GM12878 (cell line): ENCODE data around the gene AQP5. TPM values are rescaled to one million over a fixed set of nuclear protein-coding genes. Genes with fewer than 3 reads are reported as not detected.

ENCODE experiments used
- ATAC-seq: fragments of 200-7000 bp; cut with Tn5 transposase; 3 replicates; pipeline ENCODE4 v1.9.1; 2020; ENCODE audit warnings: mild to moderate bottlenecking, moderate library complexity
- BruUV-seq: library from RNA; stranded (reverse); fragments of 400-500 nt; replicated peaks from 2 replicates; lab custom pipeline; 2021; lab: Mats Ljungman, UMichigan
- CTCF ChIA-PET: fragments of 300-600 bp; sonication (Branson Sonifier 250); formaldehyde crosslinking; extraction: SDS; loops from one replicate; lab custom pipeline; 2021; ENCODE audit warnings: inconsistent platforms; lab: Yijun Ruan, JAX
- POLR2A ChIA-PET: fragments of 350-600 bp; formaldehyde crosslinking; extraction: SDS; loops from one replicate; lab custom pipeline; 2021; ENCODE audit warnings: inconsistent platforms; lab: Charles Lee
- RAD21 ChIA-PET: fragments of 300-600 bp; sonication (Branson Sonifier 250); formaldehyde crosslinking; loops from one replicate; lab custom pipeline; 2023; ENCODE audit warnings: antibody characterized with exemption; ENCODE audit not compliant: unreplicated experiment; lab: Charles Lee
- SMC1A ChIA-PET: fragments of 300-600 bp; sonication (Branson Sonifier 250); formaldehyde crosslinking; loops from one replicate; lab custom pipeline; 2023; ENCODE audit not compliant: unreplicated experiment, uncharacterized antibody; lab: Charles Lee
- DNase-seq: peaks from one replicate; pipeline ENCODE4 v3.0.0-alpha.2; 2011; ENCODE audit warnings: low read depth, low spot score
- FAIRE-seq: peaks from 3 replicates; lab custom pipeline; 2011; peaks lifted over from hg19 to GRCh38; lab: Jason Lieb, UNC
- H2AFZ ChIP-seq: 2 replicates; pipeline ENCODE4 v1.6.0; 2011; ENCODE audit warnings: low read depth, low read length, control low read depth; ENCODE audit not compliant: control insufficient read depth
- H3K27ac ChIP-seq: 2 replicates; pipeline ENCODE4 v1.5.1; 2011; ENCODE audit warnings: control low read depth; ENCODE audit not compliant: control insufficient read depth, insufficient read depth
- H3K27me3 ChIP-seq, 2 experiments: replicated peaks in 1 of 2; 2 replicates each; pipeline versions ENCODE4 v1.6.0 to v1.6.1; 2011; ENCODE audit warnings: low read length in 1 of 2; ENCODE audit not compliant: control insufficient read depth in 2 of 2, insufficient read depth in 2 of 2
- H3K36me3 ChIP-seq, 2 experiments: 2 replicates each; pipeline ENCODE4 v1.5.1; 2011; ENCODE audit warnings: low read length in 1 of 2; ENCODE audit not compliant: control insufficient read depth in 2 of 2, insufficient read depth in 2 of 2
- H3K4me1 ChIP-seq: 2 replicates; pipeline ENCODE4 v1.6.1; 2011; ENCODE audit warnings: mild to moderate bottlenecking, low read length, moderate library complexity, mixed read lengths; ENCODE audit not compliant: control insufficient read depth, insufficient read depth
- H3K4me2 ChIP-seq: 2 replicates; pipeline ENCODE4 v1.6.0; 2011; ENCODE audit warnings: control low read depth; ENCODE audit not compliant: control insufficient read depth, insufficient read depth
- H3K4me3 ChIP-seq: fragments of 200-600 bp; sonication (generic); 2 replicates; pipeline ENCODE4 v1.5.1; 2016
- H3K79me2 ChIP-seq: 2 replicates; pipeline ENCODE4 v1.6.0; 2011; ENCODE audit warnings: low read length; ENCODE audit not compliant: control insufficient read depth, insufficient read depth
- H3K9ac ChIP-seq: 2 replicates; pipeline ENCODE4 v1.8.0; 2011; ENCODE audit warnings: low read length, control low read depth, mixed read lengths; ENCODE audit not compliant: control insufficient read depth, insufficient read depth
- H3K9me3 ChIP-seq: replicated peaks from 3 replicates; pipeline ENCODE4 v1.5.1; 2011; ENCODE audit warnings: mild to moderate bottlenecking, low read length; ENCODE audit not compliant: control insufficient read depth, insufficient read depth
- H4K20me1 ChIP-seq: 2 replicates; pipeline ENCODE4 v1.6.0; 2011; ENCODE audit not compliant: control insufficient read depth, insufficient read depth
- CHD4 ChIP-seq: fragments of 200-600 bp; sonication (generic); IDR thresholded peaks from 2 replicates; pipeline ENCODE4 v1.6.1; 2016; ENCODE audit warnings: mild to moderate bottlenecking
- EGR1 ChIP-seq, 2 experiments: IDR thresholded peaks; 1 replicate in 1 of 2; 2 replicates in 1 of 2; pipeline ENCODE4 v1.6.1; 2011 to 2012; ENCODE audit warnings: low read depth in 2 of 2, low read length in 2 of 2, borderline replicate concordance in 1 of 2, mild to moderate bottlenecking in 1 of 2, moderate library complexity in 1 of 2
- HDAC6 ChIP-seq: fragments of 200-600 bp; sonication (generic); IDR thresholded peaks from one replicate; pipeline ENCODE4 v1.8.0; 2017; ENCODE audit warnings: antibody characterized with exemption; ENCODE audit not compliant: unreplicated experiment
- MAX ChIP-seq: IDR thresholded peaks from 2 replicates; pipeline ENCODE4 v1.6.1; 2012; ENCODE audit warnings: low read depth, low read length, improper control_type of control experiment
- NFIC ChIP-seq: IDR thresholded peaks from 2 replicates; pipeline ENCODE4 v1.6.1; 2012; ENCODE audit warnings: low read depth, mild to moderate bottlenecking, inconsistent platforms, low read length, moderate library complexity
- POLR2AphosphoS2 ChIP-seq: IDR thresholded peaks from 2 replicates; pipeline ENCODE4 v1.6.1; 2011; ENCODE audit warnings: low read depth, mild to moderate bottlenecking, low read length, improper control_type of control experiment, moderate library complexity
- RFX5 ChIP-seq: IDR thresholded peaks from 2 replicates; pipeline ENCODE4 v1.6.1; 2011; ENCODE audit warnings: low read depth, low read length, improper control_type of control experiment
- YY1 ChIP-seq: IDR thresholded peaks from 2 replicates; pipeline ENCODE4 v1.6.1; 2011; ENCODE audit warnings: low read depth, mild to moderate bottlenecking, low read length
- ZNF207 ChIP-seq: fragments of 450-650 bp; IDR thresholded peaks from 2 replicates; pipeline ENCODE4 v1.6.1; 2014; ENCODE audit warnings: antibody characterized with exemption, mild to moderate bottlenecking, borderline replicate concordance
- ZNF384 ChIP-seq: IDR thresholded peaks from 2 replicates; pipeline ENCODE4 v1.6.1; 2012; ENCODE audit warnings: low read depth, mild to moderate bottlenecking, low read length, improper control_type of control experiment, borderline replicate concordance
- WGBS: methylation state at CpG from one replicate; pipeline ENCODE4 v1.1.6; 2016; ENCODE audit warnings: low lambda C conversion rate; ENCODE audit not compliant: insufficient replicate concordance, insufficient coverage; ENCODE audit errors: missing lambda C conversion rate; 5-methylcytosine and 5-hydroxymethylcytosine counted together
- in situ Hi-C: fragments of 300-500 bp; cut with MboI; formaldehyde crosslinking; loops from 9 replicates; pipeline ENCODE4 v1.14.3; 2018; ENCODE audit warnings: mixed read lengths
- intact Hi-C: fragments of 100-400 bp; cut with micrococcal nuclease; formaldehyde crosslinking; loops from one replicate; pipeline ENCODE4 v1.14.2; 2022; ENCODE audit not compliant: unreplicated experiment
- polyA plus RNA-seq, 11 experiments: library from polyadenylated mRNA; depleted of rRNA in 4 of 11; unstranded in 6 of 11; stranded (reverse) in 5 of 11; fragments of >200 nt; fragmentation: Nextera tagmentation in 4 of 11; fragmentation: Illumina TruSeq in 1 of 11; extraction: Ambion mirVana in 4 of 11; extraction: Trizol in 1 of 11; gene quantifications; 1 replicate in 1 of 11; 2 replicates in 10 of 11; pipeline versions ENCODE4 v1.2.1 to v1.2.3, GENCODE V29; 2011 to 2016; ENCODE audit warnings: inconsistent platforms in 2 of 11, missing spikeins in 2 of 11, low read depth in 1 of 11
- total RNA-seq, 4 experiments: library from RNA; depleted of rRNA in 3 of 4; stranded (reverse); fragments of >200 nt in 3 of 4; fragmentation: Illumina TruSeq in 1 of 4; extraction: Trizol in 1 of 4; gene quantifications; 2 replicates each; pipeline versions ENCODE4 v1.2.1 to v1.2.3, GENCODE V29; 2013 to 2021
- TF ChIP-seq, protein P1 (sequence below): IDR thresholded peaks from 2 replicates; pipeline ENCODE4 v1.6.1; 2012; ENCODE audit warnings: low read depth, low read length, improper control_type of control experiment
- TF ChIP-seq, protein P2 (sequence below): IDR thresholded peaks from 2 replicates; pipeline ENCODE4 v1.6.1; 2011; ENCODE audit warnings: low read depth, mild to moderate bottlenecking, low read length, moderate library complexity, borderline replicate concordance; ENCODE audit errors: extremely low read depth
- TF ChIP-seq, protein P3 (sequence below): IDR thresholded peaks from 2 replicates; pipeline ENCODE4 v1.6.1; 2011; ENCODE audit warnings: mild to moderate bottlenecking, low read depth, low read length, moderate library complexity; ENCODE audit not compliant: insufficient replicate concordance
- TF ChIP-seq, protein P4 (sequence below): fragments of 450-650 bp; IDR thresholded peaks from 2 replicates; pipeline ENCODE4 v1.6.1; 2017; ENCODE audit warnings: low read depth, mild to moderate bottlenecking, moderate library complexity

Gene AQP5
- total and polyA plus RNA-seq, 10 of the 15 experiments (the other 5 are each of a cell fraction or from before 2014, with no cell fraction given): not detected

DNA sequence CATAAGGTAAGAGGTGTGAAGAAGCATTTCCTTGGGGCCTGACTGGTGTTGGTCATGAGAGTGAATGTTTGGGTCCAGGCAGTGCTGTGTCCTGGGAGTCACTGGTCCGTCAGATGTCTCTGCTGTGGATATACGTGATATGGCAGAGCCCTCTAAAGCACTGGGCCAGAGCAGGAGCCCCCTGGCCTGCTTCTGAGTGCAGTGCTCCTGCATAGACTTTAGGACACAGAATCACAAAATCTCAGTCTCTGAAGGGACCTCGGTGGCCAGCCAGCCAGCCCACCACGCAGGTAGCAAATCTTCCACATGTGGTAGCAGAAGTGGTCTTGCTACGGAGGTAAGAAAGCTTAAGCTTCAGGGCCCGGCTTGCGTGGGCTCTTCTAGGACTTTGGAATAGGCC lies 29.6 kb upstream of the AQP5 start:
- BruUV-seq: no TSS peak
- Histone ChIP-seq H3K79me2 (no peaks in the 10 kb centered on the region), H3K9ac (no peak overlapping the region), H3K27ac (no peak overlapping the region), H2AFZ (no peak overlapping the region), H3K4me1 (no peaks in the 10 kb centered on the region), H3K9me3 (no peaks in the 10 kb centered on the region), H3K27me3 (peaks cover 1 to 3% of the 10 kb centered on the region in 2 experiments; a peak in 2 of 4 replicates), H4K20me1 (no peaks in the 10 kb centered on the region), H3K4me2 (no peak overlapping the region), H3K4me3 (no peak overlapping the region), H3K36me3 (no peaks in the 10 kb centered on the region)
- DNase-seq (no peak), FAIRE-seq (no peak), ATAC-seq (no peak)
- in situ Hi-C loops (no loop called here), intact Hi-C loops (no loop called here)
- TF ChIP-seq POLR2AphosphoS2 (no peak), YY1 (no peak), CHD4 (no peak), ZNF207 (no peak), ZNF384 (no peak), EGR1 (IDR thresholded peaks at IDR 0.05; ENCODE audit: borderline replicate concordance in 1 of 2, low read depth in 2 of 2, low read length in 2 of 2) (no peak), RFX5 (no peak), MAX (no peak), NFIC (no peak), HDAC6 (no peak)
- TF ChIP-seq, protein P1, sequence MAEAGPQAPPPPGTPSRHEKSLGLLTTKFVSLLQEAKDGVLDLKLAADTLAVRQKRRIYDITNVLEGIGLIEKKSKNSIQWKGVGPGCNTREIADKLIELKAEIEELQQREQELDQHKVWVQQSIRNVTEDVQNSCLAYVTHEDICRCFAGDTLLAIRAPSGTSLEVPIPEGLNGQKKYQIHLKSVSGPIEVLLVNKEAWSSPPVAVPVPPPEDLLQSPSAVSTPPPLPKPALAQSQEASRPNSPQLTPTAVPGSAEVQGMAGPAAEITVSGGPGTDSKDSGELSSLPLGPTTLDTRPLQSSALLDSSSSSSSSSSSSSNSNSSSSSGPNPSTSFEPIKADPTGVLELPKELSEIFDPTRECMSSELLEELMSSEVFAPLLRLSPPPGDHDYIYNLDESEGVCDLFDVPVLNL: no peak
- TF ChIP-seq, protein P2, sequence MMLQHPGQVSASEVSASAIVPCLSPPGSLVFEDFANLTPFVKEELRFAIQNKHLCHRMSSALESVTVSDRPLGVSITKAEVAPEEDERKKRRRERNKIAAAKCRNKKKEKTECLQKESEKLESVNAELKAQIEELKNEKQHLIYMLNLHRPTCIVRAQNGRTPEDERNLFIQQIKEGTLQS: no peak
- TF ChIP-seq, protein P3, sequence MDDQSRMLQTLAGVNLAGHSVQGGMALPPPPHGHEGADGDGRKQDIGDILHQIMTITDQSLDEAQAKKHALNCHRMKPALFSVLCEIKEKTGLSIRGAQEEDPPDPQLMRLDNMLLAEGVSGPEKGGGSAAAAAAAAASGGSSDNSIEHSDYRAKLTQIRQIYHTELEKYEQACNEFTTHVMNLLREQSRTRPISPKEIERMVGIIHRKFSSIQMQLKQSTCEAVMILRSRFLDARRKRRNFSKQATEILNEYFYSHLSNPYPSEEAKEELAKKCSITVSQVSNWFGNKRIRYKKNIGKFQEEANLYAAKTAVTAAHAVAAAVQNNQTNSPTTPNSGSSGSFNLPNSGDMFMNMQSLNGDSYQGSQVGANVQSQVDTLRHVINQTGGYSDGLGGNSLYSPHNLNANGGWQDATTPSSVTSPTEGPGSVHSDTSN: no peak
- TF ChIP-seq, protein P4, sequence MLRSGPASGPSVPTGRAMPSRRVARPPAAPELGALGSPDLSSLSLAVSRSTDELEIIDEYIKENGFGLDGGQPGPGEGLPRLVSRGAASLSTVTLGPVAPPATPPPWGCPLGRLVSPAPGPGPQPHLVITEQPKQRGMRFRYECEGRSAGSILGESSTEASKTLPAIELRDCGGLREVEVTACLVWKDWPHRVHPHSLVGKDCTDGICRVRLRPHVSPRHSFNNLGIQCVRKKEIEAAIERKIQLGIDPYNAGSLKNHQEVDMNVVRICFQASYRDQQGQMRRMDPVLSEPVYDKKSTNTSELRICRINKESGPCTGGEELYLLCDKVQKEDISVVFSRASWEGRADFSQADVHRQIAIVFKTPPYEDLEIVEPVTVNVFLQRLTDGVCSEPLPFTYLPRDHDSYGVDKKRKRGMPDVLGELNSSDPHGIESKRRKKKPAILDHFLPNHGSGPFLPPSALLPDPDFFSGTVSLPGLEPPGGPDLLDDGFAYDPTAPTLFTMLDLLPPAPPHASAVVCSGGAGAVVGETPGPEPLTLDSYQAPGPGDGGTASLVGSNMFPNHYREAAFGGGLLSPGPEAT: no peak
- RAD21 ChIA-PET: interaction anchor here (0.6 kb wide), 1 partner anchor 39 kb away, joined by 3 read pairs; no protein-coding TSS in a partner anchor
- SMC1A ChIA-PET: interaction anchor here (3.1 kb wide), 1 partner anchor 13 kb away, joined by 8 read pairs; no protein-coding TSS in a partner anchor
- WGBS: 44% methylated on average over 7 of the region's 7 CpGs
- POLR2A ChIA-PET: interaction anchor here (0.6 kb wide), 1 partner anchor 287 kb away, joined by 5 read pairs; no protein-coding TSS in a partner anchor
- CTCF ChIA-PET: interaction anchor here (1.5 to 4.2 kb wide), 2 partner anchors 11 to 14 kb away, joined by 8 to 30 read pairs; no protein-coding TSS in a partner anchor
